Stomach (tissue), 9 donors: ENCODE results near the gene ACSBG1. TPM values are rescaled to one million over a fixed set of nuclear protein-coding genes. Genes with fewer than 3 reads are reported as not detected.

Experiments used
- DNase-seq, 2 donors: peaks; one replicate each; pipeline versions ENCODE4 v3.0.0 to v3.0.0-alpha.2; 2013 to 2019
- H3K27ac ChIP-seq, 5 donors: fragments of 200-600 bp in 4 of 5; sonication (generic) in 4 of 5; one replicate each; pipeline ENCODE4 v1.5.1; 2013 to 2019; ENCODE audit warnings: mild to moderate bottlenecking in 1 of 5, moderate library complexity in 1 of 5
- H3K27me3 ChIP-seq, 3 donors: fragments of 200-600 bp; sonication (generic); one replicate each; pipeline ENCODE4 v1.5.1; 2017 to 2019; ENCODE audit warnings: mixed run types in 1 of 3
- H3K36me3 ChIP-seq, 4 donors: fragments of 200-600 bp; sonication (generic); 1 replicate in 3 of 4; 2 replicates in 1 of 4; pipeline ENCODE4 v1.5.1; 2016 to 2019
- H3K4me1 ChIP-seq, 4 donors: fragments of 200-600 bp; sonication (generic); one replicate each; pipeline ENCODE4 v1.5.1; 2016 to 2019
- H3K4me3 ChIP-seq, 4 donors: fragments of 200-600 bp; sonication (generic) in 3 of 4; one replicate each; pipeline ENCODE4 v1.5.1; 2016 to 2019; ENCODE audit warnings: mild to moderate bottlenecking in 1 of 4
- H3K9me3 ChIP-seq, 4 donors: fragments of 200-600 bp; sonication (generic); one replicate each; pipeline ENCODE4 v1.5.1; 2016 to 2019
- CTCF ChIP-seq, 7 experiments: fragments of 450-650 bp in 4 of 7; fragments of 200-600 bp in 3 of 7; sonication (generic) in 3 of 7; IDR thresholded peaks; one replicate each; pipeline ENCODE4 v1.5.1; 2016 to 2019; ENCODE audit warnings: antibody characterized with exemption in 7 of 7, control low read depth in 2 of 7, mild to moderate bottlenecking in 1 of 7
- EP300 ChIP-seq: sonication (generic); formaldehyde crosslinking; IDR thresholded peaks from one replicate; pipeline ENCODE4 v1.6.1; 2017; ENCODE audit warnings: antibody characterized with exemption
- POLR2A ChIP-seq, 4 donors: fragments of 450-650 bp; IDR thresholded peaks; one replicate each; pipeline ENCODE4 v1.6.1; 2016; ENCODE audit warnings: antibody characterized with exemption in 4 of 4, control low read depth in 2 of 4, mild to moderate bottlenecking in 1 of 4, moderate library complexity in 1 of 4
- POLR2AphosphoS5 ChIP-seq, 3 donors: sonication (generic); formaldehyde crosslinking; IDR thresholded peaks; one replicate each; pipeline ENCODE4 v1.6.1; 2016; ENCODE audit warnings: antibody characterized with exemption in 3 of 3
- WGBS, 5 donors: extraction: QIAGEN DNeasy Blood & Tissue Kit in 3 of 5; methylation state at CpG; one replicate each; pipeline versions ENCODE4 v1.1.5 to v1.1.7; 2013 to 2018; 5-methylcytosine and 5-hydroxymethylcytosine counted together
- intact Hi-C: fragments of 100-400 bp; cut with DNase I; formaldehyde crosslinking; loops from one replicate; pipeline ENCODE4 v1.15.1; 2023; ENCODE audit warnings: low total_unique reads
- polyA plus RNA-seq, 3 donors: library from polyadenylated mRNA; stranded (reverse); fragments of 200-250 nt; gene quantifications; one replicate each; pipeline ENCODE4 v1.2.3, GENCODE V29; 2013
- total RNA-seq, 5 donors: library from RNA; depleted of rRNA; stranded (reverse); fragments of >200 nt; gene quantifications; one replicate each; pipeline versions ENCODE4 v1.1.0 to v1.2.3, GENCODE V29; 2014 to 2016
- donor health status: healthy with polysubstance abuse.
- donor health status: Bipolar disorder and iron deficiency.
- donor health status: healthy.

Gene ACSBG1
- total and polyA plus RNA-seq, 8 donors, result under 0.01 to 1.5 (median 0.15) TPM; not detected in 3

- no peak for TF ChIP-seq POLR2AphosphoS5 (IDR thresholded peaks at IDR 0.05)
- no peak for TF ChIP-seq EP300
- TF ChIP-seq POLR2A (IDR thresholded peaks at IDR 0.05), result no peak
- no peak for TF ChIP-seq CTCF (IDR thresholded peaks at IDR 0.05)
- no peak overlapping the region for H3K27ac ChIP-seq
- H3K9me3 ChIP-seq, result no peaks in the 10 kb centered on the region
- WGBS, 5 donors, result 96 to 99% (median 98%) methylated on average over 9 of the region's 9 CpGs
- H3K36me3 ChIP-seq, result peaks cover 37 to 76% (median 60%) of the 10 kb centered on the region in 4 donors
- no peaks in the 10 kb centered on the region for H3K27me3 ChIP-seq
- no peaks in the 10 kb centered on the region for H3K4me1 ChIP-seq
- intact Hi-C loops, result no loop called here
- no peak for DNase-seq
- H3K4me3 ChIP-seq, result no peak overlapping the region
These were observed 62.4 kb downstream of the ACSBG1 start for GRCh38 chr15:78171864-78172472.

- intact Hi-C loops, result no loop called here
- Histone ChIP-seq H3K4me3 (no peak overlapping the region), H3K4me1 (no peaks in the 10 kb centered on the region), H3K27ac (no peak overlapping the region), H3K9me3 (no peaks in the 10 kb centered on the region), H3K27me3 (no peaks in the 10 kb centered on the region), H3K36me3 (peaks cover 44 to 84% (median 68%) of the 10 kb centered on the region in 4 donors)
- no peak for TF ChIP-seq EP300
- no peak for TF ChIP-seq CTCF (IDR thresholded peaks at IDR 0.05)
- TF ChIP-seq POLR2A (IDR thresholded peaks at IDR 0.05), result no peak
- DNase-seq, result no peak
- WGBS, 5 donors, result 85 to 91% (median 89%) methylated on average over 17 of the region's 17 CpGs
These were observed 63.3 kb downstream of the ACSBG1 start for GRCh38 chr15:78170848-78171773.

- Histone ChIP-seq H3K9me3 (no peaks in the 10 kb centered on the region), H3K27me3 (no peaks in the 10 kb centered on the region), H3K27ac (no peak overlapping the region), H3K36me3 (peaks cover 62 to 99% (median 93%) of the 10 kb centered on the region in 4 donors), H3K4me3 (no peak overlapping the region), H3K4me1 (no peaks in the 10 kb centered on the region)
- WGBS, 5 donors, result 84 to 90% (median 87%) methylated on average over 5 of the region's 5 CpGs
- intact Hi-C loops, result no loop called here
- TF ChIP-seq POLR2AphosphoS5 (IDR thresholded peaks at IDR 0.05), result no peak
- TF ChIP-seq CTCF (IDR thresholded peaks at IDR 0.05), result no peak
- no peak for TF ChIP-seq POLR2A (IDR thresholded peaks at IDR 0.05)
- no peak for TF ChIP-seq EP300
- no peak for DNase-seq
These were observed 65.8 kb downstream of the ACSBG1 start for GRCh38 chr15:78168608-78169007.

GRCh38 chr15:78167227-78167888, 67.0 kb downstream of the ACSBG1 start:
- no peak overlapping the region for H3K27ac ChIP-seq
- TF ChIP-seq EP300 (no peak), POLR2A (IDR thresholded peaks at IDR 0.05) (no peak), CTCF (IDR thresholded peaks at IDR 0.05) (no peak), POLR2AphosphoS5 (IDR thresholded peaks at IDR 0.05) (no peak)
- H3K4me1 ChIP-seq, result no peaks in the 10 kb centered on the region
- H3K36me3 ChIP-seq, result peaks cover 63 to 100% (median 99%) of the 10 kb centered on the region in 4 donors
- DNase-seq, result peak in 1 of 2 donors; percentile 29
- intact Hi-C loops, result no loop called here
- H3K9me3 ChIP-seq, result no peaks in the 10 kb centered on the region
- H3K4me3 ChIP-seq, result no peak overlapping the region
- 87 to 91% (median 90%) methylated on average over 10 of the region's 10 CpGs for WGBS, 5 donors
- H3K27me3 ChIP-seq, result no peaks in the 10 kb centered on the region
